ENCODE measurements around the gene UCP2. TPM values are rescaled to one million over a fixed set of nuclear protein-coding genes. Genes with fewer than 3 reads are reported as not detected.

The UCP2 gene
- total RNA-seq, 2 experiments from 2014 or later = 467 to 468 TPM

DNA sequence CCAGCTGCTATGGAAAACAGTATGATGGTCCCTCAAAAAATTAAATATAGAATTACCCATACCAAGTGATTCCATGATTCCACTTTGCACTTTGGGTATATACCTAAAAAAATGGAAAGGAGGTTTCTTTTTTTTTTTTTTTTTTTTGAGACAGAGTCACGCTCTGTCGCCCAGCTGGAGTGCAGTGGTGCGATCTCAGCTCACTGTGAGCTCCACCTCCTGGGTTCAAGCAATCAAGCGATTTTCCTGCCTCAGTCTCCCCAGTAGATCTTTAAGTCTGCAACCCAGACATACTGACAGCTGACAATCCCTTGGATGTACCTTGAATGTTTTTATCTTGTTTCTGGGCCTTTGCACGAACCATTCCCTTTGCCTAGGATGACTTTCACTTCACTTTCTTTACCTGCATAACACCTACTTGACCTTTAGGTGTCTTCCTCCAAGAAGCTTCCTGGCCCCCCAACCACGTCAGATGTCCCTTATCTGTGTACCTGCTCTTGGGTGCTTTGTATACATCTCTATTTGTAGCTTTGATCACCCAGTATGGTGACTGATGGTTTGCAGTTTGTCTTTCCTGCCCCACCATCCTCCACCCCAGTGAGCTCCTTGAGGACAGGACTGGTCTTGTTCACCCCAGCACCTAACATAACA, 14.6 kb upstream of the UCP2 start:
- no peaks in the 10 kb centered on the region for H3K27me3 ChIP-seq (ENCODE audit: control insufficient read depth in 1 of 2, insufficient read depth in 2 of 2, low read length in 2 of 2)
- peak in 1 of 14 experiments; percentile 33 for DNase-seq
- H3K4me3 Mint-ChIP-seq = peak overlapping the region; percentile 62

DNA sequence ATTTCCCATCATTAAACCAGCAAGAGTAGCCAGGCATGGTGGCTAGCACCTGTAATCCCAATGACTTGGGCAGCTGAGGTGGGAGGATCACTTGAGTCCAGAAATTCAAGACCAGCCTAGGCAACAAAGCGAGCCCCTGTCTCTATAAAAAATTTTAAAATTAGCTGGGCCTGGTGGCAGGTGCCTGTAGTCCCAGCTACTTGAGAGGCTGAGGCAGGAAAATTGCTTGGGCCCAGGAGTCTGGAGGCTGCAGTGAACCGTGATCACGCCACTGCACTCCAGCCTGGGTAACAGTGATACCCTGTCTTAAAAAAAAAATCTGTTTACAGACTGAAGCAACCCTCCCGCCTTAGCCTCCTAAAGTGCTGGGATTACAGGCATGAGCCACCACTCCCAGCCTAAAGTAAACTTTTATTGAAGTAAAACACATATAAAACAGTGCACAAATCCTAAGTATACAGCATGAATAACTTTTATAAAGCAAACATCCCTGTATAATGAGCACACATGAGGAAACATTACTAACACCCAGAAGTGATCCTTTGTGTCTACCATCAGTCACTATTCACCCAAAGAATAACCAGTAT, 13.6 kb upstream of the UCP2 start:
- peak; percentile 4 for ATAC-seq (ENCODE audit: poor library complexity)

More for the DNA sequence above, 14.6 kb upstream of the UCP2 start:
- TF ChIP-seq, protein P1, sequence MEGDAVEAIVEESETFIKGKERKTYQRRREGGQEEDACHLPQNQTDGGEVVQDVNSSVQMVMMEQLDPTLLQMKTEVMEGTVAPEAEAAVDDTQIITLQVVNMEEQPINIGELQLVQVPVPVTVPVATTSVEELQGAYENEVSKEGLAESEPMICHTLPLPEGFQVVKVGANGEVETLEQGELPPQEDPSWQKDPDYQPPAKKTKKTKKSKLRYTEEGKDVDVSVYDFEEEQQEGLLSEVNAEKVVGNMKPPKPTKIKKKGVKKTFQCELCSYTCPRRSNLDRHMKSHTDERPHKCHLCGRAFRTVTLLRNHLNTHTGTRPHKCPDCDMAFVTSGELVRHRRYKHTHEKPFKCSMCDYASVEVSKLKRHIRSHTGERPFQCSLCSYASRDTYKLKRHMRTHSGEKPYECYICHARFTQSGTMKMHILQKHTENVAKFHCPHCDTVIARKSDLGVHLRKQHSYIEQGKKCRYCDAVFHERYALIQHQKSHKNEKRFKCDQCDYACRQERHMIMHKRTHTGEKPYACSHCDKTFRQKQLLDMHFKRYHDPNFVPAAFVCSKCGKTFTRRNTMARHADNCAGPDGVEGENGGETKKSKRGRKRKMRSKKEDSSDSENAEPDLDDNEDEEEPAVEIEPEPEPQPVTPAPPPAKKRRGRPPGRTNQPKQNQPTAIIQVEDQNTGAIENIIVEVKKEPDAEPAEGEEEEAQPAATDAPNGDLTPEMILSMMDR (IDR thresholded peaks at IDR 0.05) = no peak
- peaks cover 61% of the 10 kb centered on the region for H3K4me1 Mint-ChIP-seq (ENCODE audit: low read depth)
- intact Hi-C loops (cut with DNase I, micrococcal nuclease) = loop anchor here (5.0 kb wide), 1 partner anchor 35 kb away; no protein-coding TSS in a partner anchor
- ChIA-PET POLR2A (interaction anchor here (0.6 to 11.2 kb wide), 8 partner anchors 8 to 47 kb away, joined by 3 to 264 read pairs (median 6); partner anchors contain the start of gene UCP2), CTCF (interaction anchor here (0.8 to 4.4 kb wide), 4 partner anchors 8 to 33 kb away, joined by 3 to 22 read pairs (median 4); no protein-coding TSS in a partner anchor)
- Histone ChIP-seq H3K4me3 (ENCODE audit: low read length) (no peak overlapping the region), H3K27ac (ENCODE audit: low read depth in 1 of 2, low read length in 2 of 2) (peak overlapping the region; percentile 80 to 92), H3K9me3 (ENCODE audit: control insufficient read depth in 1 of 2, insufficient read depth in 1 of 2, low read length in 2 of 2) (no peaks in the 10 kb centered on the region), H3K4me1 (ENCODE audit: insufficient read depth, low read length) (peaks cover 45% of the 10 kb centered on the region), H3K36me3 (ENCODE audit: insufficient read depth, low read length) (no peaks in the 10 kb centered on the region)
- no peak for ATAC-seq (ENCODE audit: poor library complexity)
- H3K9me3 Mint-ChIP-seq = no peaks in the 10 kb centered on the region
- H3K27ac Mint-ChIP-seq = peak overlapping the region; percentile 95
- no peaks in the 10 kb centered on the region for H3K27me3 Mint-ChIP-seq
- peaks cover 3% of the 10 kb centered on the region for H3K36me3 Mint-ChIP-seq (ENCODE audit: low read depth)

DNA sequence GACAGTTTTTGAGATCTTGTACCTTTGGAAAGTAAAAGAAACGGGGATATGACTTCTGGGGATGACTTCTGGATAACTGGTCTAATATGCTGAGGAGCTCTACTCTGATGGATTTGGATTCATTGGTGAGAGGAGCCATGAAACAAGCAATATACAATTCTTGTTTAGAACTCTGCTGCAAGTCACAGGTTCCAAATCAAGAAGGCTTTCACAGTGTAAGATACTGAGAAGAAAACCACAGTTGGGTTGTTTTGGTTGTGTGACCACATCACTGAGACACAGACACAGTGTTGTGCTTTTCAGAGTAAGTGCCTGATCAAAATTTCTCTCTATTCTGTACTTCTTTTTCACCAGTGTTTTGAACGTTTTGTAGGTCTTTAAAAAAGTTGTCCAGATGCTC, 13.1 kb upstream of the UCP2 start:
- Mint-ChIP-seq H3K4me1 (ENCODE audit: low read depth) (peaks cover 74% of the 10 kb centered on the region), H3K4me3 (peak overlapping the region; percentile 79), H3K27ac (peak overlapping the region; percentile 95), H3K9me3 (no peaks in the 10 kb centered on the region), H3K27me3 (no peaks in the 10 kb centered on the region), H3K36me3 (ENCODE audit: low read depth) (no peaks in the 10 kb centered on the region)
- intact Hi-C loops (cut with DNase I, micrococcal nuclease) = loop anchor here (1.0 to 5.0 kb wide), 5 partner anchors 10 to 37 kb away; no protein-coding TSS in a partner anchor
- Histone ChIP-seq H3K4me1 (ENCODE audit: insufficient read depth, low read length) (peaks cover 54% of the 10 kb centered on the region), H3K36me3 (ENCODE audit: insufficient read depth, low read length) (no peaks in the 10 kb centered on the region), H3K9me3 (ENCODE audit: control insufficient read depth in 1 of 2, insufficient read depth in 1 of 2, low read length in 2 of 2) (no peaks in the 10 kb centered on the region), H3K27me3 (ENCODE audit: control insufficient read depth in 1 of 2, insufficient read depth in 2 of 2, low read length in 2 of 2) (no peaks in the 10 kb centered on the region), H3K27ac (ENCODE audit: low read depth in 1 of 2, low read length in 2 of 2) (peak overlapping the region; percentile 80 to 92), H3K4me3 (ENCODE audit: low read length) (peak overlapping the region; percentile 35)
- ATAC-seq (ENCODE audit: poor library complexity) = peak; percentile 79
- DNase-seq = peak in 5 of 14 experiments; percentile 49 to 88 (median 75)
- ChIA-PET CTCF (interaction anchor here (1.4 to 4.4 kb wide), 5 partner anchors 9 to 31 kb away, joined by 3 to 22 read pairs (median 5); partner anchors contain the start of gene UCP2), POLR2A (interaction anchor here (0.7 to 11.2 kb wide), 16 partner anchors 9 to 424 kb away, joined by 3 to 264 read pairs (median 6); partner anchors contain the start of genes UCP2 and UCP3)
- TF ChIP-seq, protein P1 (IDR thresholded peaks at IDR 0.05) = no peak

More for the DNA sequence above, 13.6 kb upstream of the UCP2 start:
- Mint-ChIP-seq H3K27me3 (no peaks in the 10 kb centered on the region), H3K9me3 (no peaks in the 10 kb centered on the region), H3K27ac (peak overlapping the region; percentile 95), H3K36me3 (ENCODE audit: low read depth) (no peaks in the 10 kb centered on the region), H3K4me1 (ENCODE audit: low read depth) (peaks cover 69% of the 10 kb centered on the region), H3K4me3 (peak overlapping the region; percentile 79)
- no peaks in the 10 kb centered on the region for H3K27me3 ChIP-seq (ENCODE audit: control insufficient read depth in 1 of 2, insufficient read depth in 2 of 2, low read length in 2 of 2)
- ChIA-PET POLR2A (interaction anchor here (0.7 to 11.2 kb wide), 10 partner anchors 9 to 423 kb away, joined by 3 to 264 read pairs (median 10); partner anchors contain the start of genes UCP2 and UCP3), CTCF (interaction anchor here (1.6 to 4.4 kb wide), 2 partner anchors 9 to 23 kb away, joined by 3 to 22 read pairs; no protein-coding TSS in a partner anchor)
- TF ChIP-seq, protein P1 (IDR thresholded peaks at IDR 0.05) = no peak
- DNase-seq = peak in 1 of 14 experiments; percentile 40
- no peaks in the 10 kb centered on the region for H3K36me3 ChIP-seq (ENCODE audit: insufficient read depth, low read length)
- intact Hi-C loops (cut with DNase I, micrococcal nuclease) = loop anchor here (1.0 to 5.0 kb wide), 2 partner anchors 13 to 36 kb away; no protein-coding TSS in a partner anchor
- H3K4me1 ChIP-seq (ENCODE audit: insufficient read depth, low read length) = peaks cover 48% of the 10 kb centered on the region
- H3K4me3 ChIP-seq (ENCODE audit: low read length) = peak overlapping the region; percentile 35
- no peaks in the 10 kb centered on the region for H3K9me3 ChIP-seq (ENCODE audit: control insufficient read depth in 1 of 2, insufficient read depth in 1 of 2, low read length in 2 of 2)
- peak overlapping the region; percentile 80 to 92 for H3K27ac ChIP-seq (ENCODE audit: low read depth in 1 of 2, low read length in 2 of 2)

All from CD4-positive, alpha-beta T cell (primary cell).